Endothelial cell of coronary artery (primary cell): ENCODE results near the gene LRRC3C. TPM values are rescaled to one million over a fixed set of nuclear protein-coding genes. Genes with fewer than 3 reads are reported as not detected.

Source experiments
- total RNA-seq: library from RNA; depleted of rRNA; stranded (reverse); fragments of >200 nt; gene quantifications from 2 replicates; pipeline ENCODE4 v1.2.3, GENCODE V29; 2014

The LRRC3C gene, protein sequence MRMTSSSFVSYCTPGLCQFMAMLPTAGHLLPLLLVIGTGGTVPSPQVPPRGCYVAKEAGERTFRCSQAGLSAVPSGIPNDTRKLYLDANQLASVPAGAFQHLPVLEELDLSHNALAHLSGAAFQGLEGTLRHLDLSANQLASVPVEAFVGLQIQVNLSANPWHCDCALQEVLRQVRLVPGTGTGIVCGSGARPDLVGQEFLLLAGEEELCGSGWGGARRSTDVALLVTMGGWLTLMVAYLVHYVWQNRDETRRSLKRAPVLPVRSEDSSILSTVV
- not detected in 2 replicates for total RNA-seq

GRCh38 chr17:39927101-39927928 lies at the start of gene LRRC3C, which contains the start of gene ORMDL3:
LRRC3C (plus strand) TSS chr17:39927732; CDS start chr17:39941524, 13,792 bp downstream.
ORMDL3 (minus strand) TSS chr17:39927601; CDS start chr17:39924203, 3,398 bp downstream.

GRCh38 chr17:39962642-39963220 lies 35.2 kb downstream of the LRRC3C start, which contains the start of gene GSDMA:
GSDMA (plus strand) TSS chr17:39963004; CDS start chr17:39965688, 2,684 bp downstream.

DNA sequence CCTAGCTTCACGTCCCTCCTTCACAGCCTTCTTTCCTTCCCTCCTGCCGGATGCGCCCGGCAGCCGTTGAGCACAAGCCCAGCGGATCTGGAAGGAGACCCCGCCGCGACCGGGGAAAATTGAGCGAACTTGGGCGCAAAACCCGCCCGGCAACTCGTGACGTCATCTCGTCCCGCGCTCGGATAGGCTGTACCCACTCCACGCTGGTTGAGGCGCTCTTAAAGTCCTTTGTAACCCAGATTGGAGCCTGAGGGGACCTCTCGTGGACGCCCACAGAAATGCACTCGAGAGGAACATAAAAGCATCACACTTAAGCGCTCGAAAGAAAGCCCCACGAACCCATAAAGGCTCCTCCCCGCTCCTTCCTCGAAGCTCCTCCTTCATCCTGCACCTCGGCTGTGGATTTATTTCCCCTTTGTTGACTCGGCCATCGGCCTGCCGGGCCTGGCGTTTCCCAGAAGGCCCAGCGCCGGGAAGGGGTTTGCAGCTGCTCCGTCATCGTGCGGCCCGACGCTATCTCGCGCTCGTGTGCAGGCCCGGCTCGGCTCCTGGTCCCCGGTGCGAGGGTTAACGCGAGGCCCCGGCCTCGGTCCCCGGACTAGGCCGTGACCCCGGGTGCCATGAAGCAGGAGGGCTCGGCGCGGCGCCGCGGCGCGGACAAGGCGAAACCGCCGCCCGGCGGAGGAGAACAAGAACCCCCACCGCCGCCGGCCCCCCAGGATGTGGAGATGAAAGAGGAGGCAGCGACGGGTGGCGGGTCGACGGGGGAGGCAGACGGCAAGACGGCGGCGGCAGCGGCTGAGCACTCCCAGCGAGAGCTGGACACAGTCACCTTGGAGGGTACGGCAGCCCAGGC lies 53.0 kb downstream of the LRRC3C start, which contains the start of gene PSMD3:
PSMD3 (plus strand) TSS at position 457 of the 856 bp plus-strand sequence; CDS start at position 621, 164 bp downstream.

Other genes with a start within 250 kb of the LRRC3C start
- 3.0 and 3.8 TPM in 2 replicates for gene PGAP3, start 239.7 kb upstream of the LRRC3C start, total RNA-seq
- 19.2 and 21.8 TPM in 2 replicates for gene ERBB2, start 227.7 kb upstream of the LRRC3C start, total RNA-seq
- 11.3 and 12.6 TPM in 2 replicates for gene MIEN1, start 197.2 kb upstream of the LRRC3C start, total RNA-seq
- gene GRB7, start 189.8 kb upstream of the LRRC3C start, total RNA-seq = not detected in 2 replicates
- gene IKZF3, start 63.4 kb upstream of the LRRC3C start, total RNA-seq = not detected in 2 replicates
- gene ZPBP2, start 59.5 kb upstream of the LRRC3C start, total RNA-seq = not detected in 2 replicates
- 1.4 and 7.1 TPM in 2 replicates for gene GSDMB, start 9.1 kb upstream of the LRRC3C start, total RNA-seq
- gene ORMDL3, start 131 bp upstream of the LRRC3C start, total RNA-seq = 22.4 and 35.8 TPM in 2 replicates
- not detected in 2 replicates for gene GSDMA, start 35.3 kb downstream of the LRRC3C start, total RNA-seq
- 90.3 and 118 TPM in 2 replicates for gene PSMD3, start 53.1 kb downstream of the LRRC3C start, total RNA-seq
- 0.47 and 1.5 TPM in 2 replicates for gene CSF3, start 87.7 kb downstream of the LRRC3C start, total RNA-seq
- gene MED24, start 126.7 kb downstream of the LRRC3C start, total RNA-seq = 37.1 and 41.1 TPM in 2 replicates
- 13.2 and 20.2 TPM in 2 replicates for gene THRA, start 135.2 kb downstream of the LRRC3C start, total RNA-seq
- 0.54 and 0.75 TPM in 2 replicates for gene NR1D1, start 172.9 kb downstream of the LRRC3C start, total RNA-seq
- gene MSL1, start 194.2 kb downstream of the LRRC3C start, total RNA-seq = 33.3 and 40.9 TPM in 2 replicates
- 22.2 and 28.4 TPM in 2 replicates for gene CASC3, start 212.8 kb downstream of the LRRC3C start, total RNA-seq
- 0.99 and 1.3 TPM in 2 replicates for gene RAPGEFL1, start 249.7 kb downstream of the LRRC3C start, total RNA-seq